Liver (tissue), 3 donors: ENCODE data around the gene PSPN.

Source experiments
- SP1 ChIP-seq: IDR thresholded peaks from 2 replicates; pipeline ENCODE4 v1.6.1; 2018; ENCODE audit warnings: antibody characterized with exemption, mild to moderate bottlenecking
- TF ChIP-seq, protein P1 (sequence below): fragments of 150-350 bp; IDR thresholded peaks from 2 replicates; pipeline ENCODE4 v1.5.1; 2017; ENCODE audit warnings: improper control_type of control experiment, low read depth, low read length; ENCODE audit not compliant: missing input control
- TF ChIP-seq, protein P2 (sequence below): IDR thresholded peaks from 2 replicates; pipeline ENCODE4 v1.6.1; 2016; ENCODE audit warnings: antibody characterized with exemption
- donor health status: healthy.
- donor health status: healthy.

DNA sequence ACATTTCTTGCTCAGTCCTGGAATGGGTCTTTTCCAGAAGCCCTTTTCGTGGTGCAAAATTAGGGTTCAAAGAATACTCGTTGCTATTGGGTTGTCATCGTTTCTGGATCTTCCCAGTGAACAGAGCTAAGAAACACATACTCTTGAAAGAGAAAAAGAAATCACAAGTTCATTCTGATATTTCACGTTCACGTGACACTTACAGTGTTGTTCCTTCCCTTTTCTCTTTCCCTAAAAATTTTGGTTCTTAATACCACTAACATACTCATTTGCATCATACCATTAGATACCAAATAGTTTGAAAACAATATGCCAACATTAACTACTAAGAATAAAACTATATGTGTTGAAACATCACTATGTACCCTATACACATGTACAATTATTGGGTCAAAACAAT is 30.7 kb upstream of the PSPN start:
- TF ChIP-seq SP1: no peak
- TF ChIP-seq, protein P1, sequence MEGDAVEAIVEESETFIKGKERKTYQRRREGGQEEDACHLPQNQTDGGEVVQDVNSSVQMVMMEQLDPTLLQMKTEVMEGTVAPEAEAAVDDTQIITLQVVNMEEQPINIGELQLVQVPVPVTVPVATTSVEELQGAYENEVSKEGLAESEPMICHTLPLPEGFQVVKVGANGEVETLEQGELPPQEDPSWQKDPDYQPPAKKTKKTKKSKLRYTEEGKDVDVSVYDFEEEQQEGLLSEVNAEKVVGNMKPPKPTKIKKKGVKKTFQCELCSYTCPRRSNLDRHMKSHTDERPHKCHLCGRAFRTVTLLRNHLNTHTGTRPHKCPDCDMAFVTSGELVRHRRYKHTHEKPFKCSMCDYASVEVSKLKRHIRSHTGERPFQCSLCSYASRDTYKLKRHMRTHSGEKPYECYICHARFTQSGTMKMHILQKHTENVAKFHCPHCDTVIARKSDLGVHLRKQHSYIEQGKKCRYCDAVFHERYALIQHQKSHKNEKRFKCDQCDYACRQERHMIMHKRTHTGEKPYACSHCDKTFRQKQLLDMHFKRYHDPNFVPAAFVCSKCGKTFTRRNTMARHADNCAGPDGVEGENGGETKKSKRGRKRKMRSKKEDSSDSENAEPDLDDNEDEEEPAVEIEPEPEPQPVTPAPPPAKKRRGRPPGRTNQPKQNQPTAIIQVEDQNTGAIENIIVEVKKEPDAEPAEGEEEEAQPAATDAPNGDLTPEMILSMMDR: no peak
- TF ChIP-seq, protein P2, sequence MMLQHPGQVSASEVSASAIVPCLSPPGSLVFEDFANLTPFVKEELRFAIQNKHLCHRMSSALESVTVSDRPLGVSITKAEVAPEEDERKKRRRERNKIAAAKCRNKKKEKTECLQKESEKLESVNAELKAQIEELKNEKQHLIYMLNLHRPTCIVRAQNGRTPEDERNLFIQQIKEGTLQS: no peak
